ENCODE results near the gene MUC4.

- TF ChIP-seq CTCF (conservative IDR thresholded peaks at IDR 0.05; ENCODE audit: low read depth, low read length) (no peak), EZH2 (IDR thresholded peaks at IDR 0.05; ENCODE audit: borderline replicate concordance, low read depth, low read length, poor library complexity, severe bottlenecking) (no peak)
Observed at GRCh38 chr3:195794708-195795107, 17.0 kb downstream of the MUC4 start.

Measured in A673 (cell line).